Measurements from ENCODE around the gene HMCN2. TPM values are rescaled to one million over a fixed set of nuclear protein-coding genes. Genes with fewer than 3 reads are reported as not detected.

HMCN2 gene
- total RNA-seq, 1 experiment from 2014 or later: 8.6 TPM

DNA sequence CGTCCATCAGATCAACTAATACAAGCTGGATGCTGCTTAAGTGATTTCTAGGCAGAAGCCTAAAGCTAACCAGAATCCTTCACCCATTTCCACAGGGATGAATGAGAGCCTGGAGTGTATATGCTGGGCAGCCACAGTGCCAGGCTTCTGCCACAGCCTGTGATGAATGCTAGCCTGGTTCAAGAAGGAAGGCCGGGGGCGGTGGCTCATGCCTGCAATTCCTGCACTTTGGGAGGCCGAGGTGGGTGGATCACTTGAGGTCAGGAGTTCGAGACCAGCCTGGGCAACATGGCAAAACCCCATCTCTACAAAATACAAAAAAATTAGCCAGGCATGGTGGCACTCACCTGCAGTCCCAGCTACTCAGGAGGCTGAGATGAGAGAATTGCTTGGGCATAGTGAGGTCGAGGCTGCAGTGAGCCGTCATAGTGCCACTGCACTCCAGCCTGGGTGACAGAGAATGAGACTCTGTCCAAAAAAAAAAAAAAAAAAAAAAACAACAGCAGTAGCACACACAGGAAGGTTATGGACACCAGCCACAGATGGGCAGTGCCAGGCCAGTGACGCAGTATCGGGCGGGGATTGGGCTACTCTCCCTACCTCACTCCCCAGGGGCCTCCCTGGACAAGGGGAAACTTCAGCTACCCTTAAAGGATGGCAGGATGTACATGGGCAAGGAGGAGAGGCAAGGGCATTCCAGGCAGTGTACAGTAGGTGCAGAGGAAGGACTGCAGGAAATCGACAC, 23.1 kb upstream of the HMCN2 start:
- Mint-ChIP-seq H3K9me3 (no peaks in the 10 kb centered on the region), H3K4me3 (peak overlapping the region in 1 of 2 experiments; percentile 39; a peak in 1 of 5 replicates), H3K36me3 (ENCODE audit: insufficient read depth in 1 of 3, low read depth in 3 of 3) (no peaks in the 10 kb centered on the region), H3K27me3 (ENCODE audit: low read depth) (peaks cover 8% of the 10 kb centered on the region), H3K27ac (0 out of 7 replicates have a peak overlapping the region, but pooled peaks of 1 of the 3 experiments have one; percentile 26), H3K4me1 (peaks cover 15 to 37% of the 10 kb centered on the region in 2 experiments)
- Histone ChIP-seq H4K5ac (ENCODE audit: insufficient read length, low read depth, low read length) (no peak overlapping the region), H2AFZ (ENCODE audit: low read length) (no peak overlapping the region), H3K23me2 (ENCODE audit: insufficient read length, low read depth, low read length, poor library complexity, severe bottlenecking) (no peaks in the 10 kb centered on the region), H2BK12ac (ENCODE audit: insufficient read length, low read depth, low read length) (no peak overlapping the region), H3K4me2 (ENCODE audit: insufficient read depth, insufficient read length, low read length) (peak overlapping the region; percentile 27), H3K56ac (ENCODE audit: insufficient read length, low read depth, low read length) (no peak overlapping the region), H4K8ac (replicated peaks; ENCODE audit: insufficient read length, low read depth, low read length) (no peak overlapping the region), H2BK120ac (ENCODE audit: low read depth, low read length, poor library complexity, severe bottlenecking) (no peak overlapping the region), H3K4me1 (ENCODE audit: insufficient read depth, low read length) (no peaks in the 10 kb centered on the region), H3K23ac (ENCODE audit: insufficient read length, low read depth, low read length) (no peak overlapping the region), H3K27ac (ENCODE audit: insufficient read length, low read depth, low read length) (no peak overlapping the region), H3K9me3 (ENCODE audit: control insufficient read depth, low read depth, low read length) (no peaks in the 10 kb centered on the region), H3K9ac (ENCODE audit: extremely low read depth, insufficient read length, low read length) (no peak overlapping the region), H2AK5ac (ENCODE audit: insufficient read length, low read length) (no peak overlapping the region), H2BK20ac (ENCODE audit: low read depth, low read length, poor library complexity, severe bottlenecking) (no peak overlapping the region), H3K79me2 (ENCODE audit: insufficient read depth, low read length) (no peaks in the 10 kb centered on the region), H3K79me1 (ENCODE audit: insufficient read depth, low read depth, low read length, poor library complexity, severe bottlenecking) (no peaks in the 10 kb centered on the region), H4K91ac (ENCODE audit: insufficient read length, low read depth, low read length) (no peak overlapping the region), H3K4ac (ENCODE audit: low read depth, low read length) (no peak overlapping the region), H2BK5ac (ENCODE audit: insufficient read length, low read length) (no peak overlapping the region), H3K14ac (ENCODE audit: insufficient read depth, low read length) (no peak overlapping the region), H3K18ac (ENCODE audit: insufficient read length, low read depth, low read length) (no peak overlapping the region), H3K27me3 (ENCODE audit: insufficient read depth, low read length) (no peaks in the 10 kb centered on the region), H2BK15ac (ENCODE audit: low read depth, low read length) (no peak overlapping the region), H4K20me1 (ENCODE audit: control insufficient read depth, insufficient read depth, insufficient read length) (no peaks in the 10 kb centered on the region), H3T11ph (ENCODE audit: low read length) (no peak overlapping the region)
- TF ChIP-seq, protein P1, sequence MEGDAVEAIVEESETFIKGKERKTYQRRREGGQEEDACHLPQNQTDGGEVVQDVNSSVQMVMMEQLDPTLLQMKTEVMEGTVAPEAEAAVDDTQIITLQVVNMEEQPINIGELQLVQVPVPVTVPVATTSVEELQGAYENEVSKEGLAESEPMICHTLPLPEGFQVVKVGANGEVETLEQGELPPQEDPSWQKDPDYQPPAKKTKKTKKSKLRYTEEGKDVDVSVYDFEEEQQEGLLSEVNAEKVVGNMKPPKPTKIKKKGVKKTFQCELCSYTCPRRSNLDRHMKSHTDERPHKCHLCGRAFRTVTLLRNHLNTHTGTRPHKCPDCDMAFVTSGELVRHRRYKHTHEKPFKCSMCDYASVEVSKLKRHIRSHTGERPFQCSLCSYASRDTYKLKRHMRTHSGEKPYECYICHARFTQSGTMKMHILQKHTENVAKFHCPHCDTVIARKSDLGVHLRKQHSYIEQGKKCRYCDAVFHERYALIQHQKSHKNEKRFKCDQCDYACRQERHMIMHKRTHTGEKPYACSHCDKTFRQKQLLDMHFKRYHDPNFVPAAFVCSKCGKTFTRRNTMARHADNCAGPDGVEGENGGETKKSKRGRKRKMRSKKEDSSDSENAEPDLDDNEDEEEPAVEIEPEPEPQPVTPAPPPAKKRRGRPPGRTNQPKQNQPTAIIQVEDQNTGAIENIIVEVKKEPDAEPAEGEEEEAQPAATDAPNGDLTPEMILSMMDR (conservative IDR thresholded peaks at IDR 0.05): no peak
- no CpG with 5 or more reads among the region's 11 CpGs for WGBS (ENCODE audit: extremely low coverage, insufficient read length, low lambda C conversion rate)
- DNase-seq: no peak

Data from H9 (cell line).